ENCODE measurements around the gene CD48.

GRCh38 chr1:160644399-160644798 is 67.2 kb downstream of the CD48 start:
- no peak for TF ChIP-seq CTCF (optimal IDR thresholded peaks at IDR 0.05 in 1 of 3, IDR thresholded peaks at IDR 0.05 in 1 of 3, conservative IDR thresholded peaks at IDR 0.05 in 1 of 3; ENCODE audit: extremely low read depth in 1 of 3, insufficient read depth in 2 of 3, low read length in 3 of 3)
- no peak for TF ChIP-seq EZH2 (IDR thresholded peaks at IDR 0.05; ENCODE audit: low read length)

Measured in keratinocyte (primary cell).